ENCODE measurements around the gene GSDME.

The GSDME gene

DNA sequence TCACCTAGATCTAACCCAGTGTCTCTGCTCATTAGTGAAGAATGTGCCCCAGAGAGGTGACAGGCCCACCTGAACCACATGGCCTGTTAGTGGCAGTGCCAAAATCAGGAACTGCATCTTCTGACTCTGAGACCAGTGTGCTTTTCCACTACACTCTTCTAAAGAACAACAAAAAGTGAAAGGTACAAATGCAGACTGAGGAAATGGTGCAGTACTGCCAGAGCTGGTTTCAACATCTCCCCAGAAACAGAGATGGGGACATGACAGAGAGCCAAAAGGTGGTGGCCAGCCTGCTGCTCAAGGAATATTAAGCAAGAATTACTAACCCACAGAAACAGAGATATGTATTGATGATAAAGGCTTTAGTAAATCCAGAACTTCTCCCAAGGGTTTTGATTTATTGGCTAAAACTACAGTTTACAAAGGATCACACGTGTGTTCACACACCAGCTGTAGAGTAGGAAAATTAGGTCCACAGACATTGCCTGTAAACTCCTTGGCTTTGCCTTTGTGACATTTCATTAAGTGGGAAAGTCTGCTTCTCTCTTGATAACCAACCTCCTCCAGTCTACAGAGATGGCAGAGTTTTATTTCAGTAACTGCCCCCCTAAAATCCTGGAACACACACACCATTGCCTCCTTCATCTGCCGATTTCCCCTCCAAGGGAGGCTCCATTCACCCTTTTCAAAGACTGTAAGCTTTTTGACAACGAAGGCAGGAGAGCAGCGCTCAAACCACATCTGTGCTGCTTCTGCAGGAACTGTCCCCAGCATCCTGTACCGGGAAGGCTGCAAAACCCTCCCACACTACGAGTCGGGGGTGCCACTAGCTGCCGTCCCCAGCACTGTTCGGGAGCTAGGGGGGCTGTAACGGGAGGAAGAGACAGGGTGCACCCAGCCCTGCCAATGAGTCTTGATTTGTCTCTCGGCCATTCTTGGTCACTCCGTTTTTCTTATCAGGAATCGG is 29.8 kb downstream of the GSDME start:
- Histone ChIP-seq H3K4me3 (ENCODE audit: low read length) (no peak overlapping the region), H4K20me1 (ENCODE audit: control insufficient read depth, insufficient read depth, low read depth, low read length) (no peaks in the 10 kb centered on the region), H3F3A (ENCODE audit: control insufficient read depth, insufficient read depth) (no peaks in the 10 kb centered on the region), H3K9me3 (ENCODE audit: control insufficient read depth, insufficient read depth, low read length) (no peaks in the 10 kb centered on the region), H3K36me3 (ENCODE audit: control insufficient read depth, low read length) (no peaks in the 10 kb centered on the region), H3K9me2 (replicated peaks; ENCODE audit: control insufficient read depth, low read length) (no peaks in the 10 kb centered on the region), H3K27me3 (ENCODE audit: control insufficient read depth, low read length) (peaks cover 8% of the 10 kb centered on the region), H3K4me2 (ENCODE audit: low read length) (no peak overlapping the region), H3K4me1 (ENCODE audit: control insufficient read depth, low read length) (no peaks in the 10 kb centered on the region), H3K79me2 (ENCODE audit: control insufficient read depth, low read length) (no peaks in the 10 kb centered on the region), H3K27ac (ENCODE audit: low read depth, low read length) (no peak overlapping the region)
- TF ChIP-seq EZH2phosphoT487 (IDR thresholded peaks at IDR 0.05; ENCODE audit: borderline replicate concordance, low read length), result no peak
- TF ChIP-seq, protein P1, sequence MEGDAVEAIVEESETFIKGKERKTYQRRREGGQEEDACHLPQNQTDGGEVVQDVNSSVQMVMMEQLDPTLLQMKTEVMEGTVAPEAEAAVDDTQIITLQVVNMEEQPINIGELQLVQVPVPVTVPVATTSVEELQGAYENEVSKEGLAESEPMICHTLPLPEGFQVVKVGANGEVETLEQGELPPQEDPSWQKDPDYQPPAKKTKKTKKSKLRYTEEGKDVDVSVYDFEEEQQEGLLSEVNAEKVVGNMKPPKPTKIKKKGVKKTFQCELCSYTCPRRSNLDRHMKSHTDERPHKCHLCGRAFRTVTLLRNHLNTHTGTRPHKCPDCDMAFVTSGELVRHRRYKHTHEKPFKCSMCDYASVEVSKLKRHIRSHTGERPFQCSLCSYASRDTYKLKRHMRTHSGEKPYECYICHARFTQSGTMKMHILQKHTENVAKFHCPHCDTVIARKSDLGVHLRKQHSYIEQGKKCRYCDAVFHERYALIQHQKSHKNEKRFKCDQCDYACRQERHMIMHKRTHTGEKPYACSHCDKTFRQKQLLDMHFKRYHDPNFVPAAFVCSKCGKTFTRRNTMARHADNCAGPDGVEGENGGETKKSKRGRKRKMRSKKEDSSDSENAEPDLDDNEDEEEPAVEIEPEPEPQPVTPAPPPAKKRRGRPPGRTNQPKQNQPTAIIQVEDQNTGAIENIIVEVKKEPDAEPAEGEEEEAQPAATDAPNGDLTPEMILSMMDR (IDR thresholded peaks at IDR 0.05; ENCODE audit: low read depth, low read length, poor library complexity, severe bottlenecking), result no peak

DNA sequence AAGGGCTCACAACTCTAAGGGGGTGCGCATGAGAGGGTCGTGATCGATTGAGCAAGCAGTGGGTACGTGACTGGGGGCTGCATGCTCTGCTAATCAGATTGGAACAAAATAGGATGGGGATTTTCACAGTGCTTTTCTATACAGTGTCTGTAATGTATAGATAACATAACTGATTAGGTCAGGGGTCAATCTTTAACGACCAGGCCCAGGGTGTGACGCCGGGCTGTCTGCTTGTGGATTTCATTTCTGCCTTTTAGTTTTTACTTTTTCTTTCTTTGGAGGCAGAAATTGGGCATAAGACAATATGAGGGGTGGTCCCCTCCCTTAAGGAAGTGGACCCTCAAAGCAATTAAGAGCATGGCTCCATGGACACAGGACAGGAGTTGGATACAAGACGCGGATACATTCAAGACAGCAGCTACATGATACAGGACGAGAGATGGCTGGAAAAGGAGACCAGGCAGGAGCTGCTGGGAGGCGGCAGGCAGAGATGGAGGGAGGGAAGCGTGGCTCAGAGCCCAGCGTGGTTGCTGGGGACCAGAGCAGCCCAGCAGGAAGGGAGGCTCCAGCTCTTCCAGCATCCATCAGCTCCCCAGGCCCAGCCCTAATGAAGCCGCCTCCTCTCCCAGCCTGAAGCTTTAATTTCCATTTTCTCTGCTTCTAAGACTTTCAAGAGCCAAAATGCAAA is 31.6 kb downstream of the GSDME start:
- no peak overlapping the region for H3K4me2 ChIP-seq (ENCODE audit: low read length)
- no peaks in the 10 kb centered on the region for H3K9me3 ChIP-seq (ENCODE audit: control insufficient read depth, insufficient read depth, low read length)
- H3K4me1 ChIP-seq (ENCODE audit: control insufficient read depth, low read length), result peaks cover 6% of the 10 kb centered on the region
- no peak overlapping the region for H3K4me3 ChIP-seq (ENCODE audit: low read length)
- no peaks in the 10 kb centered on the region for H3K79me2 ChIP-seq (ENCODE audit: control insufficient read depth, low read length)
- H3F3A ChIP-seq (ENCODE audit: control insufficient read depth, insufficient read depth), result no peaks in the 10 kb centered on the region
- no peaks in the 10 kb centered on the region for H3K36me3 ChIP-seq (ENCODE audit: control insufficient read depth, low read length)
- H3K27me3 ChIP-seq (ENCODE audit: control insufficient read depth, low read length), result peaks cover 20% of the 10 kb centered on the region
- no peaks in the 10 kb centered on the region for H4K20me1 ChIP-seq (ENCODE audit: control insufficient read depth, insufficient read depth, low read depth, low read length)
- H3K9me2 ChIP-seq (replicated peaks; ENCODE audit: control insufficient read depth, low read length), result no peaks in the 10 kb centered on the region
- no peak overlapping the region for H3K27ac ChIP-seq (ENCODE audit: low read depth, low read length)
- TF ChIP-seq, protein P1 (IDR thresholded peaks at IDR 0.05; ENCODE audit: low read depth, low read length, poor library complexity, severe bottlenecking), result no peak
- no peak for TF ChIP-seq EZH2phosphoT487 (IDR thresholded peaks at IDR 0.05; ENCODE audit: borderline replicate concordance, low read length)

DNA sequence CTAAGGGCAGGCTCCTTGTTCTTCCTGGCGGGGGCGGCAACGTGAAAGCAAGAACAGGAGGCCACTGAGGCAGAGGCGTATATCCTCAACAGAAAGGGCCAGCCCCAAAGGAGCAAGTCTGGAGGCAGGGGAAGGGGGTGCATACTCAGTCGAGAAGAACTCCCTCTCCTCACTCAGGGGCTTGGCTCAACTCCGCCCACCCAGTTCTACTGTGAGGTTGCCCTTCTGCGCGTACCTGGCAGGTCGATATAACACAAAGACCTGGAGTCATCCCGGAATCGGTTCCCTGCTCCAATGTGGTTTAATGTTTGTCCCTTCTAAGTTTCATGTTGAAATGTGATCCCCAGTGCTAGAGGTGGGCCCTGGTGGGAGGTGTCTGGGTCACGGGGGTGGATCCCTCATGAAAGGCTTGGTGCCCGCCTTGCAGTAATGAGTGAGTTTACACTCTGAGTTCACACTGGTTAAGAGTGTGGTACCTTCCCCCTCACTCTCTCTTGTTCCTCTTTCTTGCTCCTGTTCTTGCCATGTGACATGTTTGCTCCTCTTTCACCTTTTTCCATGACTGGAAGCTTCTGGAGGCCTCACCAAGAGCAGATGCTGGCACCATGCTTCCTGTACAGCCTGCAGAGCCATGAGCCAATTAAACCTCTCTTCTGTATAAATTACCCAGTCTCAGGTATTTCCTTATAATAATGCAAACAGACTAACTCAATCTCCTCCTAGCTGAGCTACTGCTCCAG is 32.6 kb downstream of the GSDME start:
- no peaks in the 10 kb centered on the region for H3K79me2 ChIP-seq (ENCODE audit: control insufficient read depth, low read length)
- no peaks in the 10 kb centered on the region for H3K9me3 ChIP-seq (ENCODE audit: control insufficient read depth, insufficient read depth, low read length)
- H3K9me2 ChIP-seq (replicated peaks; ENCODE audit: control insufficient read depth, low read length), result no peaks in the 10 kb centered on the region
- H3K4me3 ChIP-seq (ENCODE audit: low read length), result no peak overlapping the region
- no peaks in the 10 kb centered on the region for H4K20me1 ChIP-seq (ENCODE audit: control insufficient read depth, insufficient read depth, low read depth, low read length)
- TF ChIP-seq, protein P1 (IDR thresholded peaks at IDR 0.05; ENCODE audit: low read depth, low read length, poor library complexity, severe bottlenecking), result no peak
- no peak for TF ChIP-seq EZH2phosphoT487 (IDR thresholded peaks at IDR 0.05; ENCODE audit: borderline replicate concordance, low read length)
- no peaks in the 10 kb centered on the region for H3F3A ChIP-seq (ENCODE audit: control insufficient read depth, insufficient read depth)
- H3K27me3 ChIP-seq (ENCODE audit: control insufficient read depth, low read length), result peaks cover 28% of the 10 kb centered on the region
- no peaks in the 10 kb centered on the region for H3K36me3 ChIP-seq (ENCODE audit: control insufficient read depth, low read length)
- H3K4me1 ChIP-seq (ENCODE audit: control insufficient read depth, low read length), result peaks cover 6% of the 10 kb centered on the region
- no peak overlapping the region for H3K27ac ChIP-seq (ENCODE audit: low read depth, low read length)
- H3K4me2 ChIP-seq (ENCODE audit: low read length), result no peak overlapping the region

All from DOHH2 (cell line).